M059J (cell line): Measurements from ENCODE around the gene NUP205. TPM values are rescaled to one million over a fixed set of nuclear protein-coding genes. Genes with fewer than 3 reads are reported as not detected.

Experiments
- DNase-seq: peaks from one replicate; pipeline ENCODE4 v3.0.0-alpha.2; 2012; ENCODE audit warnings: low read depth
- total RNA-seq: library from RNA; depleted of rRNA; stranded (reverse); fragments of >200 nt; shearing (Covaris generic); gene quantifications from 2 replicates; pipeline ENCODE4 v1.2.3, GENCODE V29; 2014

Gene NUP205
- total RNA-seq, 1 experiment from 2014 or later = 109 TPM

- DNase-seq = no peak
Measured at GRCh38 chr7:135538376-135538775, 19.3 kb upstream of the NUP205 start.

DNA sequence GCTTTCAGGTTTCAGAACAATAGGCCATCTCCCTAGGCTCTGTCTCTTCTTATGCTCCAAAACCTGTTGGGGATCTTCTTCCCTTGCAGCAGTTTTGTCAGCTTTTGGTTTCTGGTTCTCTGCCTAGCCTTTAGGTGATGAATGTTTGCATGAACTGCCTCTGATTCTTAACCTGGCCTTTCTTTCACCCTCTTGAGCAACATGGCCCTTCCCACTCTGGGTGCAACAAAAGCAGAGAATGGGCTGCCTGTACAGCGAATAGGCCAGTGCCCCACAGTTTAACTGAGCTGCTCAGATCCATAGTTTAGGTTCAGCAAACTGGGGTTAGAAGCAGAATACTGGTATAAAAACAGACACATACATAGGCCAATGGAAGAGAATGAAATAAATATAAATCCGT lies 18.1 kb upstream of the NUP205 start:
- no peak for DNase-seq

GRCh38 chr7:135541029-135541428 lies 16.7 kb upstream of the NUP205 start:
- DNase-seq = no peak

GRCh38 chr7:135550196-135550595 lies 7.5 kb upstream of the NUP205 start:
- no peak for DNase-seq

- DNase-seq = no peak
Measured at GRCh38 chr7:135552148-135552547, 5.6 kb upstream of the NUP205 start.

GRCh38 chr7:135553346-135553745 lies 4.4 kb upstream of the NUP205 start:
- peak; percentile 14 for DNase-seq

GRCh38 chr7:135558337-135558767 lies 635 bp downstream of the NUP205 start:
- peak; percentile 84 for DNase-seq

DNA sequence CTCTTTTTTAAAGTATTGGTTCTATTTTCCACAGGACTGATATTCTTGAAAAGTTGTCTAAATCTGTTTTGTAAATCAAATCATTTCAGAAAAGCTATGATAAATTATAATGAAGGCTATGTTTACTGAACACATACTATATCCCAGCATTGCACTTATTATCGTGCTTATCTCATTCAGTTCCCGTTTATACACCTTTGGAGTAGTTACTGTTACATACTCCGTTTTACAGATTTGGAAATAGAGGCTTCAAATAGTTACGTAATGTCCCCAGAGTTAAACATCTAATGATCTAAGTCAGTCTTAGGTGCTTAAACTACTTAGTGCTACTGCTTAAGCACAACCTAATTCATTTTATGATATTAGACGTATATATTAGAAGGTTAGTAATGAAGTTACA lies 1.2 kb downstream of the NUP205 start:
- no peak for DNase-seq

GRCh38 chr7:135560631-135561030 lies 2.9 kb downstream of the NUP205 start:
- DNase-seq = no peak

DNA sequence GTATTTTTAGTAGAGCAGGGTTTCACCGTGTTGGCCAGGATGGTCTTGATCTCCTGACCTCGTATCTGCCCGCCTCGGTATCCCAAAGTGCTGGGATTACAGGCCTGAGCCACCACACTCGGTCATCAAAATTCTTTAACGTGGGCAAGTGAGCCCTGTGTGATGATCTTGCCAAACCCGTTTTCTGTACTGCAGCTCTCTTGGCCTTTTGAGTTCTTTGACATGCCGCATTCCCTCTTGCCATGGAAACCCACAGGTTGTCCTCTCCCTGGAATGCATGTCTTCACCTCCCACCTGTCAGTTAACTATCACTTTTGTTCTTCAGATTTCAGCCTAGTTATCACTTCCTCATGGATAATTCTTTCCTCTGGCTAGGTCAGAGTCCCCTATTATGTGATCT lies 5.0 kb downstream of the NUP205 start:
- no peak for DNase-seq

DNA sequence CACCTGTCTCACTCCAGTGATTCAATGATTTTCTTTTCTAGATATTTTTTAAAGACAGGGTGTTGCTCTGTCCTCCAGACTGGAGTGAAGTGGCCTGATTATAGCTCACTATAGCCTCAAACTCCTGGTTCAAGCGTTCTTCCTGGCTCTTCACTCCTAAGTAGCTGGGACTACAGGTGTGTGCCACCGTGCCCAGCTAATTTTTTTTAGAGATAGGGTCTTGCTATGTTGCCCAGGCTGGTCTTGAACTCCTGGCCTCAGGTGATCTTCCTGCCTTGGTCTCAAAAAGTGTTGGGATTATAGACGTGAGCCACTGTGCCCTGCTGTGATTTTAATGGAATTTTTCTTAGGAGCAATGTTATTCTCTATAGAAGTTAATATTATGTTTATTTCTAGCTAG lies 14.1 kb downstream of the NUP205 start:
- no peak for DNase-seq

DNA sequence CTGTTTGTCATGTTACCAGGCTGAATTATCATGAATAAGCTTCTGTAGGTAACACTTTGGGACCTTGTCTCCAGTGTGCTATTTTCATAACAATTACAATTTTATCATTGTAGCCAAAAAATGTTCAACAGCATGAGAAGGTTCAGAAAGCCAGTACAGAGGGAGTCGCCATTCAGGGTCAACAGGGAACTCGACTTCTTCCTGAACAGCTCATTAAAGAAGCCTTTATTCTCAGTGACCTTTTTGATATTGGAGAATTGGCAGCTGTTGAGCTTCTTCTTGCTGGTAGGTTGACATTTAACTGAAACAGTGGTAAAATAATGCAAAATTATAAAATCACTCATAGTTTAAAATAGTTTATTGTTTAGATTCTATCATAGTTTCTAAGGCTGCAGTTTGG lies 15.8 kb downstream of the NUP205 start:
- DNase-seq = no peak

DNA sequence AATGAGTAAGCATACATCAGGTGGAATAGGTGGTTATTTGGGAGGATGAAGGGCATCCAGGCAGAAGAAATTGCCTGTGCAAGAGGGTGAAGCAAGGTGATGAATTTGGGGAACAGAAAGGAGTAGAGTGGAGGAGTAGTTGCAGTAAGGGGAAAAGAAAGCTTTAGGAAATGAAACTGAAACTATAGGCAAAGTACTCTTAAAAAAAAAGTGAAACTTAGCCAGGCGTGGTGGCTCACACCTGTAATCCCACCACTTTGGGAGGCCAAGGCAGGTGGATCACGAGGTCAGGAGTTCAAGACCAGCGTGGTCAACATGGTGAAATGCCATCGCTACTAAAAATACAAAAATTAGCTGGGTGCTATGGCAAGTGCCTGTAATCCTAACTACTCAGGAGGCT lies 17.6 kb downstream of the NUP205 start:
- DNase-seq = peak; percentile 13

- DNase-seq = no peak
Measured at GRCh38 chr7:135578569-135578968, 20.9 kb downstream of the NUP205 start.

DNA sequence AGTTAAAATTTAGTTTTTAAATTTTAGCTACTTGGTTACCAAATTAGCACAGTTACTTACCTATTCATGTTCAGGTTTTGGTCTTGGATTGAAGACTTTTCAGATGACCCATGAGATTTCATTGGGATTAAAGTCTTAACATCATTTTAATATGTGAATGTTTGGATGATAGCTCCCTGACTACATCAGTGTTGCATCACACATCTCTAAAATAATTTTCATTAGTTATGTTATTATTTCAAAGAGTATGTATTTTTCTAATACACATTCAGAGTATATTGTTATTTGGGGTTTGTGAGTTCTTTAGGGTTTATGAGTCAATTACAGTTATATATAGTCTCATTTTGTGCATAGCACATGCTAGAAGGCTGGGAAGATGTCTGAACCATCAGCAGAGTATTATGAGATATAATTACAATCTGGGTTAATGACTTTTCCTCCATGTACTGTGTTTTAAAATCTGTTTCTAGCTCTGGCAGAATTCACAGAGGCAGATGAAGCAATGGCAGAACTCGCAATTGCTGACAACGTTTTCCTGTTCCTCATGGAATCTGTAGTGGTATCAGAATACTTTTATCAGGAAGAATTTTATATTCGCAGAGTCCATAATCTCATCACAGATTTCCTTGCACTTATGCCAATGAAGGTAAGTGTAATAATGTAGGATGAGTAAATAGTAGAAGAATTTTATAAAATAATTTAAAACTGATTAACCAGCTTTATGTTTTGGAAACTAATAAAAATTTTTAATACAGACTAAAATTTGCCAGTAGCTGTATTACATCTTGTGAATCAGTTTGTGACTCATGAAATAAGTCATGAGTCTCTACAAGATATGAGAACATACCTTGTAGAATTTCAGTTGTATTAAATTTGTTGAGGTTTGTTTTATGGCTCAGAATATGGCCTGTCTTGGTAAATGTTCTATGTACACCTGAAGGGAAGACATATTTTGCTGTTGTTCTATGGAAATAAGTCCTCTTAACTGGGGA lies 26.9 kb downstream of the NUP205 start:
- DNase-seq = peak; percentile 19

- DNase-seq = no peak
Measured at GRCh38 chr7:135597181-135597925, 39.6 kb downstream of the NUP205 start.

- DNase-seq = no peak
Measured at GRCh38 chr7:135597926-135598305, 40.2 kb downstream of the NUP205 start.

DNA sequence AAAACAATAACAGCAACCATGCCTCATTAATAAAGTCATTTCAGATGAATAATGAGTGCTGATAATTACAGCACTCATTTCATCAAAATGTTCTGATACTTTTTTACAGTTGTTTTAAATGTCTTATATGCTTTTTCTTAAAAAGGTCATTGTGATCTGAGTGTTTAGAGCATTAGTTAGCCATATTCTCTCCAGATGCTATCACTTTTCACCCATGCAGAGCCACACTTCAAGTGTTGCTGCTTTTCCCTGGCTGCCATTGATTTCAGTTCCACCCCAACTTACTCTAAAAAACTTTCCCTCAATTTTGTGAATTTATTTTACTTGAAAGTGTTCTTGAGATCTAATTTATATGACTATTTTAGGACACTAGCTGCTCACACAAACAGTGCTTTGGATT lies 41.8 kb downstream of the NUP205 start:
- no peak for DNase-seq

GRCh38 chr7:135600226-135600625 lies 42.5 kb downstream of the NUP205 start:
- DNase-seq = no peak

DNA sequence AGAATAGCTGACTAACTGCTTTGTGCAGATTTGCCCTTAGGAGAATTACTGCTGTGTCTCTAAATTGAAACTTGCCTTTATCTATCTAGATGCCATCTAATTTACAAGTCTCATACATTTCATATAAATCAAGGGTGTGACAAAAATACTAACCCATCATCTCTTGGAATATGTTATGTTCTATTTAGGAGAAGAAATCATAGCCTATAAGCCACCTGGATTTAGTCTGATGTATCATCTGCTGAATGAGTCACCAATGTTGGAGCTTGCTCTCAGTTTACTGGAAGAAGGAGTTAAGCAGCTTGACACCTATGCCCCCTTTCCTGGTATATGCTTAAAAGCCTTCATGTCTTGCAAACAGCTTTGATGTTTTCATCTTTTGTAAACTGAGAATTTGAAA lies 43.5 kb downstream of the NUP205 start:
- peak; percentile 10 for DNase-seq

DNA sequence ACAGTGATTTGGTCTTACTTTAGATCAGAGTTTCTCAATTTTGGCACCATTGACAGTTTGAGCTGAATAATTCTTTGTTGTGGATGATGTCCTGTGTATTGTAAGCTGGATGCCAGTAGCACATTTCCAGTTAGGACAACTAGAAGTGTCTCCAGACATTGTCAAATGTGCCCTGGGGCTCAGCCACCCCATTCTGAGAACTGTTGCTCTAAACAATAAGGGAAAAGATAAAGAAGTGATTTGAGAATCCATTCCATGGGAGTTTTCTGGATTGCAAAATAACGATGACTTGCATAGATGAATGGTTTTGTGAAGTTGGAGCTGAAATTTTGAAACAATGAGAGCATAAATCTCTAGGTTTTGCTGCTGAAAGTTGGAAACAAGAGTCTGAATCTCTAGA lies 44.6 kb downstream of the NUP205 start:
- no peak for DNase-seq

- DNase-seq = no peak
Measured at GRCh38 chr7:135616136-135616535, 58.4 kb downstream of the NUP205 start.

DNA sequence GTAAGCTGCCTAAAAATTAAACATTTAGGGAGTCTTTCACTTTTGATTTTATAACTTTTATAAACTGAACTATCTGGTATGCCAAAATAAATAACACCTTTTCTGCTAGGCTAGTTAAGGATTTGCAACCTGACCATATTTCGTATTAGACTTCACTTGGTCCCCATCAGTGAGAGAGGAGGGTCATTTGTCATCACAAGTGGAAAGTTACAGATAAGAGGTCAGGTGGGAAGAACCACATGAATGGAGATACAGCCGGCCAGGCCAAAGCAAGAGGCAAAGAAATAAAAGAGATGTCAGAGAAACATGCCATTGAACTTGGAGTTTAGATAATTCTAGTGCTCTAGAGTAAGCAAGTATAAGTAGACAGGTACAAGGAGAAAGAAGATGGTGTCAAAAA lies 60.1 kb downstream of the NUP205 start:
- DNase-seq = no peak
